ENCODE measurements around the gene MPC2. TPM values are rescaled to one million over a fixed set of nuclear protein-coding genes. Genes with fewer than 3 reads are reported as not detected.

The MPC2 gene
- total and polyA plus RNA-seq, 2 of the 8 experiments (the other 6 are each of a cell fraction or from before 2014, with no cell fraction given) = 18.6 to 40.9 TPM

- H3K9ac ChIP-seq (replicated peaks in 1 of 4; ENCODE audit: extremely low read depth in 1 of 4, low read depth in 3 of 4, low read length in 3 of 4) = no peak overlapping the region
- H2BK15ac ChIP-seq (ENCODE audit: low read length) = no peak overlapping the region
- 88% methylated on average over 3 of the region's 3 CpGs; no CpG with 5 or more reads in 1 of the 2 experiments for WGBS, 2 experiments (ENCODE audit: extremely low coverage in 1 of 2, insufficient coverage in 1 of 2, insufficient read length in 1 of 2, insufficient replicate concordance in 2 of 2, low coverage in 1 of 2, low lambda C conversion rate in 2 of 2, missing lambda C conversion rate in 1 of 2)
- H4K5ac ChIP-seq (ENCODE audit: insufficient read length, low read depth, low read length) = no peak overlapping the region
- DNase-seq (ENCODE audit: low read depth in 1 of 2, low spot score in 2 of 2) = no peak
- H3K14ac ChIP-seq (ENCODE audit: insufficient read length) = no peak overlapping the region
- no peak overlapping the region for H3K18ac ChIP-seq (ENCODE audit: extremely low read depth, low read length)
- no peak overlapping the region for H3K4me2 ChIP-seq (ENCODE audit: insufficient read depth in 1 of 2, low read depth in 2 of 2, low read length in 2 of 2)
- H3K23ac ChIP-seq (ENCODE audit: insufficient read length) = no peak overlapping the region
- H4K91ac ChIP-seq (replicated peaks; ENCODE audit: insufficient read length, low read length) = no peak overlapping the region
- no peak overlapping the region for H2AK5ac ChIP-seq (ENCODE audit: low read depth, low read length)
- H3K79me2 ChIP-seq (ENCODE audit: control insufficient read depth in 1 of 2, insufficient read depth in 2 of 2, low read length in 2 of 2) = no peaks in the 10 kb centered on the region
- no peak overlapping the region for H2AFZ ChIP-seq (ENCODE audit: low read length)
- CTCF ChIA-PET (ENCODE audit: partially characterized antibody) = interaction anchor here (0.6 to 1.3 kb wide), 2 partner anchors 162 to 342 kb away, joined by 3 to 4 read pairs; no protein-coding TSS in a partner anchor
- H3K4me1 ChIP-seq (replicated peaks in 1 of 4; ENCODE audit: control insufficient read depth in 3 of 4, insufficient read depth in 4 of 4, low read length in 3 of 4) = peaks cover 0 to 6% (median 0%) of the 10 kb centered on the region in 4 experiments; a peak in 2 of 7 replicates
- H3K9me3 ChIP-seq (ENCODE audit: insufficient read depth in 2 of 2, low read depth in 1 of 2, low read length in 1 of 2) = no peaks in the 10 kb centered on the region
- no peak overlapping the region for H2BK5ac ChIP-seq (ENCODE audit: low read depth, low read length)
- H3K23me2 ChIP-seq (ENCODE audit: low read depth, low read length) = no peaks in the 10 kb centered on the region
- no peaks in the 10 kb centered on the region for H3K79me1 ChIP-seq (ENCODE audit: low read depth, low read length)
- H4K8ac ChIP-seq (ENCODE audit: extremely low read depth, insufficient read depth, low read length) = no peak overlapping the region
- no peak overlapping the region for H3K4ac ChIP-seq (replicated peaks; ENCODE audit: insufficient read length, low read depth, low read length)
- no peak for FAIRE-seq
- no peak overlapping the region for H3K56ac ChIP-seq (replicated peaks; ENCODE audit: insufficient read length, low read depth, low read length)
- no peaks in the 10 kb centered on the region for H3K27me3 ChIP-seq (replicated peaks in 1 of 4; ENCODE audit: control insufficient read depth in 3 of 4, extremely low read depth in 1 of 4, insufficient read depth in 3 of 4, low read length in 3 of 4)
- H3K27ac ChIP-seq (ENCODE audit: low read depth, low read length) = no peak overlapping the region
- no peaks in the 10 kb centered on the region for H3K36me3 ChIP-seq (ENCODE audit: control insufficient read depth in 2 of 4, insufficient read depth in 4 of 4, low read length in 3 of 4)
- POLR2A ChIA-PET (ENCODE audit: partially characterized antibody) = no interaction called here
- H3K4me3 ChIP-seq (ENCODE audit: extremely low read depth in 1 of 4, insufficient read depth in 2 of 4, low read depth in 3 of 4, low read length in 4 of 4) = no peak overlapping the region
- no peak overlapping the region for H2BK12ac ChIP-seq (ENCODE audit: low read depth, low read length)
- H4K20me1 ChIP-seq (replicated peaks in 1 of 2; ENCODE audit: control insufficient read depth in 1 of 2, insufficient read depth in 2 of 2, low read length in 2 of 2) = no peaks in the 10 kb centered on the region
- no peak overlapping the region for H2BK20ac ChIP-seq (ENCODE audit: low read length)
- no peak overlapping the region for H2BK120ac ChIP-seq (replicated peaks; ENCODE audit: low read depth, low read length)
- no peak for TF ChIP-seq SP4 (IDR thresholded peaks at IDR 0.05; ENCODE audit: low read length)
- no peak for TF ChIP-seq SIRT6 (IDR thresholded peaks at IDR 0.05; ENCODE audit: low read length)
- no peak for TF ChIP-seq EP300 (IDR thresholded peaks at IDR 0.05; ENCODE audit: borderline replicate concordance in 1 of 2, low read depth in 2 of 2, low read length in 2 of 2)
- no peak for TF ChIP-seq ASH2L (IDR thresholded peaks at IDR 0.05; ENCODE audit: low read length)
Measured at GRCh38 chr1:167876597-167877175, 60.2 kb downstream of the MPC2 start.
